ENCODE data around the gene NRIP3. TPM values are rescaled to one million over a fixed set of nuclear protein-coding genes. Genes with fewer than 3 reads are reported as not detected.

NRIP3 gene
- total RNA-seq, 4 donors from 2014 or later, result 0.10 to 3.4 (median 1.1) TPM; not detected in 1

DNA sequence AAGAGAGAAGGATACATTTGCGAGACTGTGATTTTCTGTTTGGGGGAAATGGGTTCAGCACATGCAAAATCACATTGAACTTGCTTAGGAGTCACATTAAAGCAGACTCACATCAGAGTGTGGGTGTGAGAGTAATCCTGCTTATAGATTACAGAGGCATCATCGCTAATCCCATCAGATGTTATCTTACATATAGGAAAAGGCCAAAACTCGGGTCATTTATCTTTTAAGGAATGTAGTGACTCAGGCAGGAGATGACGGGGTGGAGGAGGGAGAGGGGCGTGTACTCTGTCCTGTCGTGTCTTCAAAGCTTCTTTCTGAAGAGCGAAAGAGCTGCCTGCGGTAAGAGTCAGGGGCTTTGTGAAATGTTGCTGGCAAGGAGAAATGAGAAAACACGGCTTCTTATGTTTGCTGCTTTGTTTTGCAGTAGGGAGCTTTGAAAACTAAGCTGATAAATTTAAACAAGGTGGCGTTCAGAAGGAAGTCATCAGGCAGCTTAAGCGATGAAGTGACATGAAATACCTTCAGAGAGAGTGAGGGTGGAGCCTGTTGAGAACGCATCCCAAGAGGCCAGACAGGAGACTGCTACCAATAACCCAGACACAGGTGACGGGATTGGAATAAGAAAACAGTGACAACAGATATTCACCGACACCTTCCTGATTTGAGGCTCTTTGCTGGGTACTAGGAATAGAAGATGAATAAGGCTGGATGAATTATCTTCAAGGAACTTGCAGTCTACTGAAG lies 68.9 kb downstream of the NRIP3 start:
- no peaks in the 10 kb centered on the region for H3K27me3 ChIP-seq
- H3K4me3 ChIP-seq, result no peak overlapping the region
- in situ Hi-C loops (cut with MboI; ENCODE audit: low sequenced_read_pairs in 4 of 4) (no loop called here), intact Hi-C loops (cut with DNase I; ENCODE audit: low total_unique reads) (no loop called here)
- no peak overlapping the region for H3K27ac ChIP-seq
- DNase-seq (no peak), ATAC-seq (no peak)
- no peaks in the 10 kb centered on the region for H3K9me3 ChIP-seq
- TF ChIP-seq POLR2A (IDR thresholded peaks at IDR 0.05), result no peak
- H3K36me3 ChIP-seq, result no peaks in the 10 kb centered on the region
- H3K4me1 ChIP-seq, result no peaks in the 10 kb centered on the region

DNA sequence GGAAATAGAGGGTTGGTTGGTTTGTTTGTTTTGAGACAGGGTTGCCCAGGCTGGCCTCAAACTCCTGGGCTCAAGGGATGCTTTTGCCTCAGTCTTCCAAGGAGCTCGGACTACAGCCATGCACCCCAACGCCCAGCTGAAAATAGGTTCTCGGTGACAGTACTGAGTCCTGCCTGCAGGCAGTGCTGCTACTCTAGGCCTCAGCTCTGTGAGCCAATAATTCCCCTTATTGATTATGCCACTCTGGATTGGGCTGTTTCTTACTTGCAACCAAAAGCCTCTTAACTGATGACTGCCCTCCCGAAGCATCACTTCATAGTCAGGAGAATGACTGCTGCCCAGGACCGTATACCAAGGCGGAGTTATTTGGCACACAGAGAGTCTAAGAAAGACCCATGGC lies 69.9 kb downstream of the NRIP3 start:
- ATAC-seq (no peak), DNase-seq (no peak)
- in situ Hi-C loops (cut with MboI; ENCODE audit: low sequenced_read_pairs in 4 of 4) (no loop called here), intact Hi-C loops (cut with DNase I; ENCODE audit: low total_unique reads) (no loop called here)
- H3K36me3 ChIP-seq, result no peaks in the 10 kb centered on the region
- no peaks in the 10 kb centered on the region for H3K27me3 ChIP-seq
- no peaks in the 10 kb centered on the region for H3K9me3 ChIP-seq
- H3K4me1 ChIP-seq, result no peaks in the 10 kb centered on the region
- TF ChIP-seq POLR2A (IDR thresholded peaks at IDR 0.05), result no peak
- TF ChIP-seq, protein P1, sequence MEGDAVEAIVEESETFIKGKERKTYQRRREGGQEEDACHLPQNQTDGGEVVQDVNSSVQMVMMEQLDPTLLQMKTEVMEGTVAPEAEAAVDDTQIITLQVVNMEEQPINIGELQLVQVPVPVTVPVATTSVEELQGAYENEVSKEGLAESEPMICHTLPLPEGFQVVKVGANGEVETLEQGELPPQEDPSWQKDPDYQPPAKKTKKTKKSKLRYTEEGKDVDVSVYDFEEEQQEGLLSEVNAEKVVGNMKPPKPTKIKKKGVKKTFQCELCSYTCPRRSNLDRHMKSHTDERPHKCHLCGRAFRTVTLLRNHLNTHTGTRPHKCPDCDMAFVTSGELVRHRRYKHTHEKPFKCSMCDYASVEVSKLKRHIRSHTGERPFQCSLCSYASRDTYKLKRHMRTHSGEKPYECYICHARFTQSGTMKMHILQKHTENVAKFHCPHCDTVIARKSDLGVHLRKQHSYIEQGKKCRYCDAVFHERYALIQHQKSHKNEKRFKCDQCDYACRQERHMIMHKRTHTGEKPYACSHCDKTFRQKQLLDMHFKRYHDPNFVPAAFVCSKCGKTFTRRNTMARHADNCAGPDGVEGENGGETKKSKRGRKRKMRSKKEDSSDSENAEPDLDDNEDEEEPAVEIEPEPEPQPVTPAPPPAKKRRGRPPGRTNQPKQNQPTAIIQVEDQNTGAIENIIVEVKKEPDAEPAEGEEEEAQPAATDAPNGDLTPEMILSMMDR (IDR thresholded peaks at IDR 0.05 in 4 of 5, conservative IDR thresholded peaks at IDR 0.05 in 1 of 5), result no peak
- no peak overlapping the region for H3K4me3 ChIP-seq
- no peak overlapping the region for H3K27ac ChIP-seq

GRCh38 chr11:8932564-8933180 lies 71.1 kb downstream of the NRIP3 start, which contains the start of gene C11orf16:
Gene C11orf16, minus strand, starts transcription at chr11:8932947. Its CDS starts 639 bp downstream, at chr11:8932308.
- intact Hi-C loops (cut with DNase I; ENCODE audit: low total_unique reads) (no loop called here), in situ Hi-C loops (cut with MboI; ENCODE audit: low sequenced_read_pairs in 4 of 4) (no loop called here)
- Histone ChIP-seq H3K27ac (no peak within 1 kb of the TSS), H3K4me3 (no peak within 1 kb of the TSS), H3K4me1 (no peaks in the 10 kb centered on the region), H3K27me3 (no peaks in the 10 kb centered on the region), H3K9me3 (no peaks in the 10 kb centered on the region), H3K36me3 (no peaks in the 10 kb centered on the region)
- no peak for ATAC-seq
- TF ChIP-seq, protein P1 (IDR thresholded peaks at IDR 0.05 in 4 of 5, conservative IDR thresholded peaks at IDR 0.05 in 1 of 5), result no peak
- no peak for TF ChIP-seq POLR2A (IDR thresholded peaks at IDR 0.05)
- DNase-seq, result no peak

Other genes starting within 250 kb of the NRIP3 start
- 10 to 100 TPM; 13.8 to 33.5 (median 25.0) TPM for gene AKIP1, start 92.8 kb downstream of the NRIP3 start, total RNA-seq
- gene C11orf16, start 71.1 kb downstream of the NRIP3 start, total RNA-seq, result not detected
- not detected for gene ASCL3, start 61.0 kb downstream of the NRIP3 start, total RNA-seq
- 10 to 100 TPM; 29.4 to 45.3 (median 40.1) TPM for gene TMEM9B, start 39.6 kb downstream of the NRIP3 start, total RNA-seq
- gene SCUBE2, start 87.6 kb upstream of the NRIP3 start, total RNA-seq, result 1 to 10 TPM in 3 of 4 donors, under 1 TPM in 1; 0.24 to 3.6 (median 2.3) TPM